ENCODE results near the gene MAB21L4.

The MAB21L4 gene

GRCh38 chr2:240919161-240919781, 23.3 kb upstream of the MAB21L4 start:
- Mint-ChIP-seq H3K27me3 (ENCODE audit: low read depth) (peaks cover 7% of the 10 kb centered on the region), H3K9me3 (no peaks in the 10 kb centered on the region), H3K4me3 (no peak overlapping the region), H3K36me3 (ENCODE audit: low read depth) (no peaks in the 10 kb centered on the region), H3K4me1 (ENCODE audit: low read depth) (no peaks in the 10 kb centered on the region), H3K27ac (no peak overlapping the region)
- no peak for DNase-seq (ENCODE audit: low spot score)

- Mint-ChIP-seq H3K36me3 (ENCODE audit: low read depth) (no peaks in the 10 kb centered on the region), H3K27me3 (ENCODE audit: low read depth) (peaks cover 7% of the 10 kb centered on the region), H3K9me3 (no peaks in the 10 kb centered on the region), H3K27ac (no peak overlapping the region), H3K4me3 (no peak overlapping the region), H3K4me1 (ENCODE audit: low read depth) (no peaks in the 10 kb centered on the region)
- no peak for DNase-seq (ENCODE audit: low spot score)
Observed at GRCh38 chr2:240918258-240919091, 22.5 kb upstream of the MAB21L4 start.

GRCh38 chr2:240917684-240918257, 21.8 kb upstream of the MAB21L4 start:
- no peak overlapping the region for H3K4me3 Mint-ChIP-seq
- no peaks in the 10 kb centered on the region for H3K9me3 Mint-ChIP-seq
- no peaks in the 10 kb centered on the region for H3K36me3 Mint-ChIP-seq (ENCODE audit: low read depth)
- DNase-seq (ENCODE audit: low spot score) = no peak
- H3K27me3 Mint-ChIP-seq (ENCODE audit: low read depth) = peaks cover 7% of the 10 kb centered on the region
- no peaks in the 10 kb centered on the region for H3K4me1 Mint-ChIP-seq (ENCODE audit: low read depth)
- no peak overlapping the region for H3K27ac Mint-ChIP-seq

- H3K27ac Mint-ChIP-seq = no peak overlapping the region
- DNase-seq (ENCODE audit: low spot score) = no peak
- no peak overlapping the region for H3K4me3 Mint-ChIP-seq
- H3K4me1 Mint-ChIP-seq (ENCODE audit: low read depth) = no peaks in the 10 kb centered on the region
- H3K27me3 Mint-ChIP-seq (ENCODE audit: low read depth) = peaks cover 7% of the 10 kb centered on the region
- no peaks in the 10 kb centered on the region for H3K36me3 Mint-ChIP-seq (ENCODE audit: low read depth)
- no peaks in the 10 kb centered on the region for H3K9me3 Mint-ChIP-seq
Observed at GRCh38 chr2:240917009-240917683, 21.2 kb upstream of the MAB21L4 start.

- peaks cover 7% of the 10 kb centered on the region for H3K27me3 Mint-ChIP-seq (ENCODE audit: low read depth)
- DNase-seq (ENCODE audit: low spot score) = no peak
- H3K27ac Mint-ChIP-seq = no peak overlapping the region
- no peaks in the 10 kb centered on the region for H3K36me3 Mint-ChIP-seq (ENCODE audit: low read depth)
- H3K9me3 Mint-ChIP-seq = no peaks in the 10 kb centered on the region
- no peak overlapping the region for H3K4me3 Mint-ChIP-seq
- no peaks in the 10 kb centered on the region for H3K4me1 Mint-ChIP-seq (ENCODE audit: low read depth)
Observed at GRCh38 chr2:240916571-240917008, 20.6 kb upstream of the MAB21L4 start.

- no peak overlapping the region for H3K27ac Mint-ChIP-seq
- H3K4me1 Mint-ChIP-seq (ENCODE audit: low read depth) = no peaks in the 10 kb centered on the region
- no peaks in the 10 kb centered on the region for H3K9me3 Mint-ChIP-seq
- H3K36me3 Mint-ChIP-seq (ENCODE audit: low read depth) = no peaks in the 10 kb centered on the region
- no peak overlapping the region for H3K4me3 Mint-ChIP-seq
- DNase-seq (ENCODE audit: low spot score) = no peak
- H3K27me3 Mint-ChIP-seq (ENCODE audit: low read depth) = peaks cover 7% of the 10 kb centered on the region
Observed at GRCh38 chr2:240915526-240916341, 19.8 kb upstream of the MAB21L4 start.

GRCh38 chr2:240914645-240915525, 18.9 kb upstream of the MAB21L4 start:
- Mint-ChIP-seq H3K9me3 (no peaks in the 10 kb centered on the region), H3K4me3 (no peak overlapping the region), H3K36me3 (ENCODE audit: low read depth) (no peaks in the 10 kb centered on the region), H3K27me3 (ENCODE audit: low read depth) (peaks cover 7% of the 10 kb centered on the region), H3K4me1 (ENCODE audit: low read depth) (no peaks in the 10 kb centered on the region), H3K27ac (no peak overlapping the region)
- DNase-seq (ENCODE audit: low spot score) = no peak

GRCh38 chr2:240913810-240914644, 18.1 kb upstream of the MAB21L4 start:
- peak; percentile 12 for DNase-seq (ENCODE audit: low spot score)
- no peaks in the 10 kb centered on the region for H3K36me3 Mint-ChIP-seq (ENCODE audit: low read depth)
- no peaks in the 10 kb centered on the region for H3K9me3 Mint-ChIP-seq
- peaks cover 7% of the 10 kb centered on the region for H3K27me3 Mint-ChIP-seq (ENCODE audit: low read depth)
- no peak overlapping the region for H3K27ac Mint-ChIP-seq
- no peak overlapping the region for H3K4me3 Mint-ChIP-seq
- no peaks in the 10 kb centered on the region for H3K4me1 Mint-ChIP-seq (ENCODE audit: low read depth)

- Mint-ChIP-seq H3K36me3 (ENCODE audit: low read depth) (no peaks in the 10 kb centered on the region), H3K9me3 (no peaks in the 10 kb centered on the region), H3K4me1 (ENCODE audit: low read depth) (no peaks in the 10 kb centered on the region), H3K4me3 (no peak overlapping the region), H3K27me3 (ENCODE audit: low read depth) (peaks cover 7% of the 10 kb centered on the region), H3K27ac (no peak overlapping the region)
- DNase-seq (ENCODE audit: low spot score) = no peak
Observed at GRCh38 chr2:240912878-240913809, 17.2 kb upstream of the MAB21L4 start.

- H3K36me3 Mint-ChIP-seq (ENCODE audit: low read depth) = no peaks in the 10 kb centered on the region
- peaks cover 7% of the 10 kb centered on the region for H3K27me3 Mint-ChIP-seq (ENCODE audit: low read depth)
- no peak overlapping the region for H3K4me3 Mint-ChIP-seq
- H3K4me1 Mint-ChIP-seq (ENCODE audit: low read depth) = no peaks in the 10 kb centered on the region
- no peak overlapping the region for H3K27ac Mint-ChIP-seq
- no peak for DNase-seq (ENCODE audit: low spot score)
- no peaks in the 10 kb centered on the region for H3K9me3 Mint-ChIP-seq
Observed at GRCh38 chr2:240911641-240912265, 15.8 kb upstream of the MAB21L4 start.
